Esophagus muscularis mucosa (tissue), 4 donors: ENCODE data around the gene CAMKMT. TPM values are rescaled to one million over a fixed set of nuclear protein-coding genes. Genes with fewer than 3 reads are reported as not detected.

ENCODE experiments used
- DNase-seq: peaks from one replicate; pipeline ENCODE4 v3.0.0-alpha.2; 2017; ENCODE audit errors: extremely low spot score
- H3K27ac ChIP-seq, 4 donors: fragments of 200-600 bp; sonication (generic); replicated peaks in 1 of 4; 1 replicate in 3 of 4; 2 replicates in 1 of 4; pipeline ENCODE4 v1.5.1; 2016 to 2019; ENCODE audit warnings: mild to moderate bottlenecking in 1 of 4
- H3K27me3 ChIP-seq, 4 donors: fragments of 200-600 bp; sonication (generic); one replicate each; pipeline versions ENCODE4 v1.5.1 to v1.6.0; 2016 to 2019
- H3K36me3 ChIP-seq, 4 donors: fragments of 200-600 bp; sonication (generic); one replicate each; pipeline ENCODE4 v1.5.1; 2016 to 2019
- H3K4me1 ChIP-seq, 4 donors: fragments of 200-600 bp; sonication (generic); one replicate each; pipeline ENCODE4 v1.5.1; 2016 to 2019
- H3K4me3 ChIP-seq, 4 donors: fragments of 200-600 bp; sonication (generic); 1 replicate in 2 of 4; 2 replicates in 2 of 4; pipeline ENCODE4 v1.5.1; 2016 to 2019; ENCODE audit warnings: mild to moderate bottlenecking in 4 of 4, moderate library complexity in 1 of 4
- H3K9me3 ChIP-seq, 4 donors: fragments of 200-600 bp; sonication (generic); 1 replicate in 3 of 4; 2 replicates in 1 of 4; pipeline ENCODE4 v1.5.1; 2016 to 2019
- CTCF ChIP-seq, 3 experiments: fragments of 200-600 bp in 2 of 3; fragments of 450-650 bp in 1 of 3; sonication (generic) in 2 of 3; IDR thresholded peaks; one replicate each; pipeline ENCODE4 v1.5.1; 2017 to 2019; ENCODE audit warnings: antibody characterized with exemption in 3 of 3, mild to moderate bottlenecking in 2 of 3, moderate library complexity in 1 of 3
- EP300 ChIP-seq: sonication (generic); formaldehyde crosslinking; IDR thresholded peaks from one replicate; pipeline ENCODE4 v1.6.1; 2017; ENCODE audit warnings: antibody characterized with exemption
- POLR2A ChIP-seq: fragments of 450-650 bp; IDR thresholded peaks from one replicate; pipeline ENCODE4 v1.6.1; 2017; ENCODE audit warnings: antibody characterized with exemption, moderate library complexity, mild to moderate bottlenecking, low read depth
- POLR2AphosphoS5 ChIP-seq, 2 donors: sonication (generic); formaldehyde crosslinking; IDR thresholded peaks; one replicate each; pipeline ENCODE4 v1.6.1; 2017; ENCODE audit warnings: antibody characterized with exemption in 2 of 2
- WGBS: methylation state at CpG from one replicate; pipeline ENCODE4 v1.1.5; 2018; 5-methylcytosine and 5-hydroxymethylcytosine counted together
- intact Hi-C: fragments of 100-400 bp; cut with DNase I; formaldehyde crosslinking; loops from one replicate; pipeline ENCODE4 v1.15.1; 2023
- total RNA-seq, 4 donors: library from RNA; depleted of rRNA; stranded (reverse); fragments of >200 nt; gene quantifications; one replicate each; pipeline versions ENCODE4 v1.1.0 to v1.2.1, GENCODE V29; 2016

CAMKMT gene
- total RNA-seq, 4 donors from 2014 or later: 5.8 to 8.3 (median 6.9) TPM

- Histone ChIP-seq H3K4me3 (no peak overlapping the region), H3K27ac (no peak overlapping the region), H3K9me3 (no peaks in the 10 kb centered on the region), H3K4me1 (peaks cover 0 to 3% (median 0%) of the 10 kb centered on the region in 4 donors), H3K36me3 (no peaks in the 10 kb centered on the region), H3K27me3 (no peaks in the 10 kb centered on the region)
- TF ChIP-seq POLR2AphosphoS5 (IDR thresholded peaks at IDR 0.05) (no peak), EP300 (no peak), POLR2A (no peak), CTCF (IDR thresholded peaks at IDR 0.05) (no peak)
- DNase-seq: no peak
- intact Hi-C loops: no loop called here
- WGBS: 76% methylated on average over 5 of the region's 5 CpGs
Measured at GRCh38 chr2:44618251-44619023, 256.7 kb downstream of the CAMKMT start.

- intact Hi-C loops: no loop called here
- Histone ChIP-seq H3K36me3 (no peaks in the 10 kb centered on the region), H3K4me3 (no peak overlapping the region), H3K4me1 (peaks cover 0 to 3% (median 0%) of the 10 kb centered on the region in 4 donors), H3K27ac (no peak overlapping the region), H3K27me3 (no peaks in the 10 kb centered on the region), H3K9me3 (no peaks in the 10 kb centered on the region)
- 95% methylated on average over 2 of the region's 2 CpGs for WGBS
- TF ChIP-seq POLR2A: no peak
- no peak for TF ChIP-seq EP300
- TF ChIP-seq CTCF (IDR thresholded peaks at IDR 0.05): no peak
- TF ChIP-seq POLR2AphosphoS5 (IDR thresholded peaks at IDR 0.05): no peak
- no peak for DNase-seq
Measured at GRCh38 chr2:44620189-44620990, 258.6 kb downstream of the CAMKMT start.

GRCh38 chr2:44623622-44624351 is 262.0 kb downstream of the CAMKMT start:
- no peak for DNase-seq
- no peaks in the 10 kb centered on the region for H3K27me3 ChIP-seq
- H3K9me3 ChIP-seq: no peaks in the 10 kb centered on the region
- H3K4me3 ChIP-seq: no peak overlapping the region
- no peaks in the 10 kb centered on the region for H3K4me1 ChIP-seq
- intact Hi-C loops: no loop called here
- no peaks in the 10 kb centered on the region for H3K36me3 ChIP-seq
- no peak overlapping the region for H3K27ac ChIP-seq
- TF ChIP-seq EP300 (no peak), CTCF (IDR thresholded peaks at IDR 0.05) (peak in 1 of 3 experiments; percentile 12), POLR2AphosphoS5 (IDR thresholded peaks at IDR 0.05) (no peak)

- no peak overlapping the region for H3K27ac ChIP-seq
- H3K4me1 ChIP-seq: no peaks in the 10 kb centered on the region
- DNase-seq: no peak
- H3K4me3 ChIP-seq: no peak overlapping the region
- WGBS: 95% methylated on average over 1 of the region's 1 CpG
- no peaks in the 10 kb centered on the region for H3K36me3 ChIP-seq
- TF ChIP-seq POLR2A (no peak), CTCF (IDR thresholded peaks at IDR 0.05) (no peak), POLR2AphosphoS5 (IDR thresholded peaks at IDR 0.05) (no peak), EP300 (no peak)
- intact Hi-C loops: no loop called here
- H3K27me3 ChIP-seq: no peaks in the 10 kb centered on the region
- no peaks in the 10 kb centered on the region for H3K9me3 ChIP-seq
Measured at GRCh38 chr2:44628297-44628696, 266.6 kb downstream of the CAMKMT start.
